Activated CD4-positive, alpha-beta T cell treated with anti-CD3 and anti-CD28 coated beads, Interleukin-2, amount 50 U/mL, for 16 hours (primary cell): ENCODE data around the gene CCDC38.
A peak's percentile ranks its signal among the peaks of the same experiment; 100 is the strongest.
"Not testable (repeated sequence)": the region's sequence is repeated elsewhere in the genome, so short reads cannot be mapped to it uniquely, and the experiment has no call there.

Experiments
- DNase-seq: peaks from one replicate; pipeline ENCODE4 v3.0.0-alpha.2; 2020

Gene CCDC38

DNA sequence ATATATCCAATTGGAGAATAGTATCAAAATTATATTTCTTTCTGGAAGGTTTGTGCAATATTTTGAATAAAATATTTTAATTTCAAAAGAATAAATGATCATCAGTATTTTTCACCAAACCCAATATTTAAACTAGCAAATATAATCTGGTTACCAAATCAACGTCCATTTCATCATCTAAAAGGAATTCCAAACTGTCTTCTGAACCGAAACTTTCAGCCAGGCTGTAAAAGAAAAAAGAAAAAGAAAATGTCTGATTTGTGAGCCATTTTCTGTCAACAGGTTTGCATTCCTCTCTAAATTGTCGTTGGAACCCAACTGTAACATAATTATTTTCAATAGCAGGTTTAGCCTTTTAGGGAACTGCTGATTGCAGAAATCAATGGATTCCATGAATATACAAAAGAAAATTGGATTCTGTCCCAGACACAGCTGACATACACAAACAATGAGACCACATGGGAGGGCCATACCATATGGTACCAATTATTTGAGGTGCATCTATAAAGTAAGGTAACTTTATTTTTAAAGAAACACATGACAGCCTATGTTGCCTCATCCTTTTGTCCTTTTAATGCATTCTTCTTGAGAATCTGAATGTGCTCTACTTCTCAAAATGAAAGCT is 61.0 kb downstream of the CCDC38 start:
- DNase-seq: no peak

DNA sequence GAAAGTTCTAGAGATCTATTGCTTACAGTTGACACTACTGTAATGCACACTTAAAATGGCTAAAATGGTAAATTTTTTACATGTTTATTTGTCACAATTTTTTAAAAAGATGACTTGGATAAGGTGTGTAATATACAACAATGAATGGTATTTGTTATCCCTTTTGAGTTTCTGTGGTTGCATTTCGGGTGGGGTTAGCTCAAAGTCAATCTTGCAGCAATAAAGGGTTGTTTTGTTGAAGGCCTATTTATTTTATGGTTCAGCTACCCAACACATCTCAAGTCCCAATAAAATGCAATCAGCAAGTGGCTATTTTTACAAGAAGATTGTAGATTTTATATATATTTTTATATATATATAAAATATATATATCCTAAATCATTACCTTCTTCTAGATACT is 61.5 kb downstream of the CCDC38 start:
- no peak for DNase-seq

DNA sequence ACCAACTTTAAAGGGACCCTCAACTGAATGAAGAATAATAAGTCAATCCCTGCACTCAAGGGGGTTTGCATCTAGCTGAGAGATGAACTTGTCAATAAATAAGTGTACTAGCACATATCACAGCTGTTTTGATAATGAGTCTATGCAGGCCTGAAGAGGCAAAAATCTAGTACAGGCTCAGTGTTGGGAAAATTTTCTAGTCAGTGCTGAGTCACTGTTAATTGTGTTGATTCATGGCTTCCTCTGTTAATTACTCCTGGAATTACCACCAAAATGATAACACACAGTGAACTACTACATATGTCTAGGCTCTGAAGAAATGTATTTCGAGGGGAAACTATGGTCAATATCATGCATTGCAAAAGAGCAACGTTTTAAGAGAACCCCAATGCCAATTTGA is 64.8 kb downstream of the CCDC38 start:
- no peak for DNase-seq

DNA sequence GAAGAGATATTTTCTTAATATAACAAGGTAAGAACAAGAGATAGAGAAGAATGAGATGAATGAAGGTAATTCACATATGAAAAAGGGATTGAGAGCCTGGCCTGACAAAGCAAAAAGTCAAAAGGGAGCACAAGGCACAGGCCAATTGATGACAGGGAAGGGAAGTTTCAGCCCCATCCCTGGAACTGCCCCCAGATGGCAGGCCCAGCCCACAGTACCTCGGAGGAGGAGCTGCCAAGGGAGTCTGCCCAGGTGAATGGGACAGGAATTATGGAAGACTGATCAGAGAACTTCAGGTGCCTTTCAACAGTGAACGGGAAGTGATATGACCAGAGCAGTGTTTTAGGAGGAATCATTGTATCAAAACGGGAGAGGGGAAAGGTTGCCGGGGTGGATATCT is 68.0 kb downstream of the CCDC38 start:
- no peak for DNase-seq

GRCh38 chr12:95870897-95871296 is 71.5 kb downstream of the CCDC38 start:
- DNase-seq: no peak

DNA sequence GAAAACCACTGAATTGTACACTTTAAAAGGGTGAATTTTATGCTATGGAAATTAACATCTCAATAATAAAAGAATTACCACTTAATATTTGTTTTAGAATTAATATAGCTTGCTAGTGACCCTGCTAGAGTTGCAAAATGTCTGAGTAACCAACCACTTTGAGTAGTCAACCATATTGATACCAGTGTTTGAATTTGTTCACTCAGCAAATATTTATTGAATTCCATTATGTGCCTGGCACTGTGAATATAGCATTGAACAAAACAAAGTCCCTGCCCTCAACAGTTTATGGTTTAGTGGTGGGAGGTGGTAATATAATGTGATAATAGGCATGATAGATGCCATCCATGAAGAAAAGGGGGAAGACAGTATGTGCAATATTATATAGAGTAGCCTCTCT is 79.1 kb downstream of the CCDC38 start:
- DNase-seq: no peak

- no peak for DNase-seq
Measured at GRCh38 chr12:95862038-95862437, 80.4 kb downstream of the CCDC38 start.

GRCh38 chr12:95859947-95860850 is 82.2 kb downstream of the CCDC38 start:
- DNase-seq: no peak

DNA sequence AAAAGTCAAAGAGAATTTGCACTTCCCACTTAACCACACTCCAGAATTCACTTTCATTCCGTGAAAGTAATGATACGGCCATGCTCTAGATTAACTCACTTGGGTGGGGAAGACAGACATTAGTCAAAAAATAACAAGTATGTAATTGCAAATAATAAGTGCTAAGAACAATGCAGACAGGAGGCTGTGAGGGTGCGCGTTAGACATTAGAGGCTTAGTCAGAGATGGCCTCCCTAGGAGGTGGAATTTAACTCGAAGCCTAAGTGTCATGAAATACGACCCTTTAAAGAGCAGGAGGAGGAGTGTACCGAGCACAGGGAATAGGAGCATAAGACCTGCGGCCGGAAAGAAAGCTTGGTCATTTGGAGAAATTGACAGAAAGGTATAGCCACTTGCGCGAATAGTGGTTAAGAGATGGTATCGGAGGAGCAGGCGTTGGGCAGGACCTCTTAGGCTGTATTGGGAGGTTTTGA is 83.0 kb downstream of the CCDC38 start:
- DNase-seq: peak; percentile 54

GRCh38 chr12:95858451-95859343 is 83.7 kb downstream of the CCDC38 start, which contains the start of gene SNRPF:
Gene SNRPF (plus strand): TSS chr12:95858952. CDS start chr12:95859074, 122 bp downstream.
- peak; percentile 97 for DNase-seq

DNA sequence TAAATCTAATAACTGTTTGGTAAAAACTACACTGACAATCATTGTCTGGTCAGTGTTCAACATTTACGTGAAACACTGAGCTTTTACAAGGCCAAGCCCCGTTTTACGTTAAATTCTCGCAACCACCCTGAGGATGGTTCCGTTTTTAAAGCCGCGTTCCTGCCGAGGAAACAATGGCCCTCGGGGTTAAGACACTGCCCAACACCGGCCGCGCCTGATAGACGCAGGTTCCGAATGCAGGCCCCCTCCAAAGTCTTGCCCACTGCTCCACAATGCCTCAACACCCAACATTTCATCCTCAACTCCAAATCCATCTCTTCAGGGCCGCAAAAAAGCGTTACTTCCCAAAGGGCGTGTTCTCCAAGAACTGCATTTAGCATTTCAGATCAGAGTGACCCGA is 84.6 kb downstream of the CCDC38 start:
- DNase-seq: no peak

DNA sequence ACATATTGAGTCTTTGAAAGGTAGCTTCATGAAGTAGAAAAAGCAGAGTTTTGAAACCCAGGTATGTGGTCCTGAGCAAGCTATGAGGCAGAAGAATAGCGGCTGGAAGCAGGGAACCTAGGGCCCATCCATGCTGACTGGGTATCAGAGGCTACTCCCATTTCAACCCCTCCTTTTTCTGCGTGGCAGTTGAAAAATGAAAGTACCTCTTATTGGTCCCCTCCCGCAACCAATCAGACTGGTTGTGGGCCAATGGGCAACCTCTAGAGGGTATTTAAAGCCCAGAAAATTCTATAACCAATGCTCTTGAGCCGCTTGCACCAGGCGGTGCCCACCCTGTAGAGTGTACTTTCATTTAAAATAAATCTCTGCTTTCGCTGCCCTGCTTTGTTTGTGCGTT is 85.3 kb downstream of the CCDC38 start:
- no peak for DNase-seq

- no peak for DNase-seq
Measured at GRCh38 chr12:95852133-95852532, 90.3 kb downstream of the CCDC38 start.

DNA sequence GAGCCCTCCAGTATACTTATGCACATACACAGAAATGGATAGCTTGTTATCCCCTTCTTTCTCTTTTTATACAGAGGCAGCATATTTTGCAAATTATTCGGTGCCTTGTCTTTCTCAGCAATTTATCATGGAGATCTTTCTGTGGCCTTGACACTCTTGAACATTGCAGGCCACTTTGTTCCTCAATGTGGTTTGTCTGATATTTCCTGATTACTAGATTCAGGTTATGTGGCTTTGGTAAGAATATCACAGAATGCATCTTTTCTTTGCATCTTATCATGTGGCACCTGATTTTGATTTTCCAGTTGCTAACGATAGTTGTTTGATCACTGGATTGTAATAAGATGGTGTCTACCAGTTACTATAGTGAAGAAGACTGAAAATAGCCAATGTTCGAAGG is 90.8 kb downstream of the CCDC38 start:
- no peak for DNase-seq

GRCh38 chr12:95848575-95849388 is 93.6 kb downstream of the CCDC38 start:
- DNase-seq: peak; percentile 19

DNA sequence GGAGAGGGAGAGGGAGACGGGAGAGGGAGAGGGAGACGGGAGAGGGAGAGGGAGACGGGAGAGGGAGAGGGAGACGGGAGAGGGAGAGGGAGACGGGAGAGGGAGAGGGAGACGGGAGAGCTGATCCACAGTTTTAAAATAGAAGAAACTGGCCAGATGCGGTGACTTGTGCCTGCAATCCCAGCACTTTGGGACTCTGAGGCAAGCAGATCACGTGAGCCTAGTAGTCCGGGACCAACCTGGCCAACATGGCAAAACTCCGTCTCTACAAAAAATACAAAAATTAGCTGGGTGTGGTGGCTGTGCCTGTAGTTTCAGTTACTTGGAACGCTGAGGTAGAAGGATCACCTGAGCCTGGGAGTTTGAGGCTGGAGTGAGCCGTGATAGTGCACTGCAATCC is 100.0 kb downstream of the CCDC38 start:
- not testable (repeated sequence) for DNase-seq

DNA sequence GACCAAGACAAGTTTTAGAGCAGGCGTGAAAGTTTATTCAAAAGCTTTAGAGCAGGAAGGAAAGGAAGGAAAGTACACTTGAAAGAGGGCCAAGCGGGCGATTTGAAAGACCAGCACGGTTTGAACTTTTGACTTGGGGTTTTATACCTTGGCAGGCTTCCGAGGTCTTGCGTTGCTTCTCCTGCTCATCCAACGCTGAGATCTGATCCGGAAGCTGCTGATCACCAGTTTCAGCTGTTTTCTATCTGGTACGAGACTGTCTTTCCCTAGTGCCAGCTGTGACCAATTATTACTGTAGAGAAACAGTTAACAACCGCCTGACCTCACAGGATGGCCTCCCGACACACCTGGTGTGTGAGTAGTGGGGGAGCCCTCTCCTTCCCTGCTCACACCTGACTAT is 104.3 kb downstream of the CCDC38 start:
- DNase-seq: no peak

DNA sequence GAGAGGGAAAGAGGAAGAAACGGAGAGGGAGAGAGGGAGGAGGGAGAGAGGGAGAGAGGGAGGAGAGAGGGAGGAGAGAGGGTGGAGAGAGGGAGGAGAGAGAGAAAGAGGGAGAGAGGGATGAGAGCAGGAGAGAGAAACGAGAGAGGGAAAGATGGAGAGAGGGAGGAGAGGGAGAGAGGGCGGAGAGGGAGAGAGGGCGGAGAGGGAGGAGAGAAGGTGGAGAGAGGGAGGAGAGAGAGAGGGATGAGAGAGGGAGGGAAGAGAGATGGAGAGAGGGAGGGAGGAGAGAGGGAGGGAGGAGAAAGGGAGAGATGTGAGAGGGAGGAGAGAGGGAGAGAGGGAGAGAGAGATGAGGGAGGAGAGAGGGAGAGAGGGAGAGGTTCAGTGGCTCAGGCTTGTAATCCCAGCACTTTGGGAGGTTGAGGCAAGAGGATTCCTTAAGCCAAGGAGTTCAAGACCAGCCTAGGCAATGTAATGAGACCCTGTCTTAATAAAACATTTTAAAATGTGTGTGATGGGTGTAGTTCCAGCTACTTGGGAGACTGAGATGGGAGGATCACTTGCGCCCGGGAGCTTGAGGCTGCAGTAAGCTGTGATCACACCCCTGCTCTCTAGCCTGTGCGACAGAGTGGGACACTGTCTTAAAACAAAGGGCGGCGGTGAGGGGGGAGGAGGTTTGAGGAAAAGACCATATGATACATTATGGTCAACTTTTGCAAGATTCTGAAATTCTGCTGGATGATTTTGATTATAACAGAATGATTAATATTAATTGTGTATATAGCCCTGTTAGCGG is 105.0 kb downstream of the CCDC38 start:
- DNase-seq: no peak

GRCh38 chr12:95836630-95837239 is 105.7 kb downstream of the CCDC38 start:
- no peak for DNase-seq

DNA sequence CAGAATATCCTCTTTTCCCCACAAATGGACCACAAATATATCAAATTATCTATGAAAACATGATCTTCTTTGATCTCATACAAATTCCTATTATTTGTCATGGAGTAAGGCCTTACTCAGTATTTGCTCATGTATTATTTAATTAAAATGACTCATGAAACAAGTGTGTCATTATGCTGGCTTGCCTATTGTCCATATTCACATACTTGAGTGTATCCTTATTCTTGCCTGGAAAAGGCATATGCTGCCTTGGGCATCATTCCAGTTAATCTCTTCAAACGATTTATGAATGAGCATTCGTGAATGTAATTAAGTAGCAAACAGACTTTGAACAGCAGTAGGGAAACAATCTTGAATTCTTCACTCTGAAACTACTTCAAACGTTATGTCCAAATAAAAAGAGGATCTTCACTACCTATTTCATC is 106.2 kb downstream of the CCDC38 start:
- DNase-seq: no peak

GRCh38 chr12:95834572-95834971 is 107.8 kb downstream of the CCDC38 start:
- no peak for DNase-seq
